H1 (cell line): ENCODE data around the gene CTNNA3. TPM values are rescaled to one million over a fixed set of nuclear protein-coding genes. Genes with fewer than 3 reads are reported as not detected.

Experiments used
- CTBP2 ChIP-seq: IDR thresholded peaks from 2 replicates; pipeline ENCODE4 v1.7.0; 2011; ENCODE audit warnings: borderline replicate concordance, mild to moderate bottlenecking, moderate library complexity, mixed read lengths, low read length; ENCODE audit not compliant: insufficient read depth, insufficient read length
- GABPA ChIP-seq: IDR thresholded peaks from 2 replicates; pipeline ENCODE4 v1.6.1; 2011; ENCODE audit warnings: mild to moderate bottlenecking, low read length, moderate library complexity, borderline replicate concordance; ENCODE audit not compliant: insufficient read depth
- POU5F1 ChIP-seq: IDR thresholded peaks from 2 replicates; pipeline ENCODE4 v1.6.1; 2011; ENCODE audit warnings: low read depth, mild to moderate bottlenecking, low read length, moderate library complexity
- SIRT6 ChIP-seq: IDR thresholded peaks from one replicate; pipeline ENCODE4 v1.7.1; 2012; ENCODE audit warnings: low read length, inconsistent platforms
- SP1 ChIP-seq: IDR thresholded peaks from 2 replicates; pipeline ENCODE4 v1.6.1; 2011; ENCODE audit warnings: low read depth, low read length
- polyA plus RNA-seq, 7 experiments: library from polyadenylated mRNA; depleted of rRNA in 3 of 7; stranded (reverse) in 5 of 7; unstranded in 2 of 7; fragments of >200 nt in 5 of 7; fragments of 200-250 nt in 2 of 7; gene quantifications; 1 replicate in 5 of 7; 2 replicates in 1 of 7; 4 replicates in 1 of 7; pipeline versions ENCODE4 v1.2.1 to v1.2.3, GENCODE V29; 2011 to 2013; ENCODE audit warnings: missing spikeins in 2 of 7, mixed read lengths in 2 of 7
- total RNA-seq: library from RNA; stranded (reverse); fragmentation: NEBNext Ultra II Directional; extraction: Animal tissue kit (Norgen Biotek cat#: 25700); gene quantifications from 2 replicates; pipeline ENCODE4 v1.2.1, GENCODE V29; 2021
- TF ChIP-seq, protein P1 (sequence below), 3 experiments: IDR thresholded peaks; 1 replicate in 2 of 3; 2 replicates in 1 of 3; pipeline versions ENCODE4 v1.5.1 to v1.6.1; 2011; ENCODE audit warnings: low read length in 3 of 3, mild to moderate bottlenecking in 3 of 3, inconsistent platforms in 2 of 3, low read depth in 1 of 3, moderate library complexity in 1 of 3; ENCODE audit not compliant: insufficient read depth in 1 of 3; ENCODE audit errors: control extremely low read depth in 1 of 3

The CTNNA3 gene
- total and polyA plus RNA-seq, 2 of the 8 experiments (the other 6 are each of a cell fraction or from before 2014, with no cell fraction given), result 1.3 to 1.5 TPM

DNA sequence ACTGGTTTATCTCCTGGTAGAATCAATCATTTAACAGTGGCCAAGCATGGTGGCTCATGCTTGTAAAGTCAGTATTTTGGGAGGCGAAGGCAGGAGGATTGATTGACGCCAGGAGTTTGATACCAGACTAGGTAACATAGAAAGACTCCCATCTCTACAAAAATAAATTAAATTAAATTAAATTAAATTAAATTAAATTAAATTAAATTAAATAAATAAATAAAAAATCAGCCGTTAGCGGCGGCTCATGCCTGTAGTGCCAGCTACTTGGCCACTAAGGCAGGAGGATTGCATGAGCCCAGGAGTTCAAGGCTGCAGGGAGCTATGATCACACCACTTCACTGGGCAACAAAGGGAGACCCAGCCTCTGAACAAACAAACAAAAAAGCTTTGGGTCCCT, 427.8 kb downstream of the CTNNA3 start (continued):
- TF ChIP-seq, protein P1, sequence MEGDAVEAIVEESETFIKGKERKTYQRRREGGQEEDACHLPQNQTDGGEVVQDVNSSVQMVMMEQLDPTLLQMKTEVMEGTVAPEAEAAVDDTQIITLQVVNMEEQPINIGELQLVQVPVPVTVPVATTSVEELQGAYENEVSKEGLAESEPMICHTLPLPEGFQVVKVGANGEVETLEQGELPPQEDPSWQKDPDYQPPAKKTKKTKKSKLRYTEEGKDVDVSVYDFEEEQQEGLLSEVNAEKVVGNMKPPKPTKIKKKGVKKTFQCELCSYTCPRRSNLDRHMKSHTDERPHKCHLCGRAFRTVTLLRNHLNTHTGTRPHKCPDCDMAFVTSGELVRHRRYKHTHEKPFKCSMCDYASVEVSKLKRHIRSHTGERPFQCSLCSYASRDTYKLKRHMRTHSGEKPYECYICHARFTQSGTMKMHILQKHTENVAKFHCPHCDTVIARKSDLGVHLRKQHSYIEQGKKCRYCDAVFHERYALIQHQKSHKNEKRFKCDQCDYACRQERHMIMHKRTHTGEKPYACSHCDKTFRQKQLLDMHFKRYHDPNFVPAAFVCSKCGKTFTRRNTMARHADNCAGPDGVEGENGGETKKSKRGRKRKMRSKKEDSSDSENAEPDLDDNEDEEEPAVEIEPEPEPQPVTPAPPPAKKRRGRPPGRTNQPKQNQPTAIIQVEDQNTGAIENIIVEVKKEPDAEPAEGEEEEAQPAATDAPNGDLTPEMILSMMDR (IDR thresholded peaks at IDR 0.05; ENCODE audit: control extremely low read depth in 1 of 3, insufficient read depth in 1 of 3, low read depth in 1 of 3, low read length in 3 of 3), result no peak
- TF ChIP-seq CTBP2, result no peak
- no peak for TF ChIP-seq SIRT6
- TF ChIP-seq POU5F1, result no peak
- no peak for TF ChIP-seq SP1
- no peak for TF ChIP-seq GABPA
